HG02623 (cell line): ENCODE data around the gene CFAP92.

ENCODE experiments used
- ATAC-seq: cut with Tn5 transposase; IDR thresholded peaks from one replicate; pipeline ENCODE4 v1.9.1; 2021; ENCODE audit warnings: moderate library complexity; ENCODE audit not compliant: unreplicated experiment

CFAP92 gene

DNA sequence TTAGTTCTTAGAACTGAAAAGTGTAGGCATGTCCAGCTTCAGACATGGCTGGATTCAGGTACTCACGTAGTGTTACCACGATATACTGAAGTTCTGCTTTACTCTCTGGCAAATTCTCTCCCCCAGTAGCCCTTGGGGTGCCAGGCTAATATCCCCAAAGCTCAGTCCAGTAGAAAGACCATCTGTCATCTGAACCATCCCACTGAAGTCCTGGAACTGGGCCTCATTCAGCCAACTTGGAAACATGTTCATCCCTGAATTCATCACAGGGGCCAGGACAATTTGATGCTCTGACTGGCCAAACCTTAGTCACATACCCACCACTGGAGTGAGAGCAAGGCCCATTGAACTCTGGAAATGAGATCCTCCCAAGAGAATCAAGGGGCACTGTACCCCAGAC, 15.4 kb upstream of the CFAP92 start:
- ATAC-seq: no peak

DNA sequence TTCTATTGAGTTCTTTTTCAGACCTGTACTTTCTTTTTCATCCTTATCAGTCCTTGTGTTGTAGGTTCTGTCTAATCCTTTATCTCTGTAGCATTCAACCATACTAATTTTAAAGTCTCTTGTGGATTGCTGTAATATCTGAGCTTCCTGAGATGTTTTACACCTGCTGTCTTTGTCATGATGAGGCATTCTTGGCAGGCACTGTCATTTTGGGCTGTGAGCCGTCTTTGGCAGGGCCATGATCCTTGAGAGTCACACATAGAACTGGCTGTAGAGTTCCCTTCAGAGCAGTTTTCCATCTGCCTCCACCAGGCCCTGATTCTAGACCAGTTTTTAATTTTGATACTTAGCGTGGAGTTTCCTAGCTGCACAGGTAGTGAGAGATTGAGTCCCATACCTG, 13.9 kb upstream of the CFAP92 start:
- no peak for ATAC-seq

DNA sequence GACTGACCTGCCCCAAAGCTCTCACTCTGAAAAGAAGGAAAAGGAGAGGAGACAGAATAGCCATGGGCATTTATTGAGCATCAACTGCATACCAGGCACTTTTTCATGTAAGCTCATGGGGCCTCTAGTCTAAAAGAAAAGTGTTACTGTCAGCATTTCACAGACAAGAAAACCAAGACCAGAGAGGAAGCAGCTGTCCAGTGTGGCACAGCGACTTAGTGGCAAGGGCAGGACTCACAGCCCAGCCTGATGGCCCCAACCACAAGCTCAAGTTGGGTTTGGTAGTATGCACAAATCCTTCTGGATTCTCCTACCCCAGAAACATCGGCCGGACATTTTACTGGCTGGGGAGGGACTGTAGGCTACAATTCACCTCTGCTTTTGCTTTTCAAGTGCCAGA, 13.0 kb upstream of the CFAP92 start:
- ATAC-seq: no peak

DNA sequence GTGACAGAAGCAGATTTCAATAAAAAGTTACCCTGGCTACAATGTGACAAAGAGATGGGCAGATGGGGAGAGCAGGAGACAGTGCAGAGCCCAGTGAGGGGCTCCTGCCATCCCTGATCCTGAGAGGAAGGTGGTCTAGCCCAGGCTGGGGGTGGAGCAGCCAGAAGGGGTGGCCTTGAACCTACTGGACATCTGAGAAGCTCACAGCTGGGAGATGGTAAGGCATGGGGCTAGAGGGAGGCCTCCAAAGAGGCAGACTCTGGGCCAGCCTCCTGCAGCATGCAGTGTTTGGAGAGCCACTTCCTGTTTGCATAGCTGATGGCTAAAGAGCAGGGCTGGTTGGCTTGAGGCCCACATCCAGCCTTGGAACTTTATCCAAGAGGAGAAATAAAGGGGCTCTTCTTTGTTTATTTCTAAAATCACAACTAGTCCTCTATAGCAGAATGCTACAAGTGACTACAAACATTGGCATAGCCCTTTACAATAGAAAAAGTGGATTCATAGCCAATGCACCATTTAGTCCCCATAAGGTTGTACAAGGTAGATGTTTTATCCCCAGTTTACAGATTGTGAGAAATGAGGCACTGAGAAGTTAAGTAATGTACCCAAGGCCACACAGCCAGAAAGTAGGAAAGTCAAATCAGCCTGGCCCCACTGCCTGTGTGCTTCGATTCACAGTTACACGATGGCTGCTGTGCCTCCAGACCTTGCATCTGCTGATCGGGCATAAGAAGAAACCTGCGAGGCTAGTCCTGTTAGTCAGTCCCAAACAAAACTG, 11.8 kb upstream of the CFAP92 start:
- ATAC-seq: no peak

DNA sequence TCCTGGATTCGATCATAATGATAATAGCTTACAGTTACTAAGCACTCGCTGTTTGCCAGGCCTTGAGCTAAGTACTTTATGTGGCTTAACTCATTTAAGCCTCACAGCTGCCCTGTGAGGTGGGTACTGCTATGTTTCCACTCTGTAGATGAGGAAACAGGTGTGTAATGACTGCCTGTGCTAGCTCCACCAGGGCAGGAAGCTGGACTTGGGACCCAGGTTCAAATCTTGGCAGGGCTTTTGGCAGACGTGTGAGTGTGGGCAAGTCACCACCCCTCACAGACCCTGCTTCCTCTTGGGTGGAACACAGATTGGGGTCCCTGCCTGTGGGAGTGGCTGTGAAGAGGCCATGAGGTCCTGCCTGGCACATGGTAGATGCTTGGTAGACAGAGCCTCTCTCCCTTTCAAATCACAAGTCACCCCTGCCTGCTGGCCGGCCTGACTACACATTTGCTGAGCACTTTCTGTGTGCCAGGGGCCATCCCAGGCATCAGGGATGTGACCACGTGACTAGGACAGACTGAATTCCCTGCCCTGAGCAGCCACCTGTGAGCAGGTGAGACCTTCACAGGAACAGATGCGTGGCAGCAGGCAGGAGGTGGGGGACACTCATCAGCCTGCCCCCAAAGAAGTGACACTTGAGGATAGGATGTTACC, 10.9 kb upstream of the CFAP92 start:
- ATAC-seq: no peak

DNA sequence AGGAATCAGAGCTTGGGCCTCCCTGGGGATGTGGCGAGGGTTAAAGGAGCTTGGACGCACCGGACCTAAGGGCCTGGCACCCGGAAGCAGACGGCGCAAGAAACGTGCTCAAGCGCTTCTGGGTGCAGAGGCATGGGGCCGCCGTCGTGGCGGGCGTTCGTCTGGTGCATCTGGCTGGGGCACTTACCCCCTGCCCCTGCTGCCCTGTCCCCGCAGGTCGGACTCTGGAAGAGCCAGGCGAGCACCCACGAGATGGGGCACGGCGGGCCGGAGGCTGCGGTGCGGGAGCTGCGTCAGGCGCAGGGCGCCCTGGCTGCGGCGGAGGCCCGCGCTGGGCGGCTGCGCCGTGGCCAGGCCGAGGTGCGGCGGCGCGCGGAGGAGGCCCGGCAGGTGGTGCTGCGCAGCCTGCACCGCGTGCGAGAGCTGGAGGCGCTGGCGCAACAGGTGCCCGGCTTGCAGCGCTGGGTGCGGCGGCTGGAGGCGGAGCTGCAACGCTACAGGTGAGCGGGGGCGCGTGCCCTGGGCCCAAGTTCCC, 9.8 kb upstream of the CFAP92 start:
- ATAC-seq: no peak

- ATAC-seq: no peak
These were observed 9.0 kb upstream of the CFAP92 start for GRCh38 chr3:129002573-129003569.

- no peak for ATAC-seq
These were observed 8.1 kb upstream of the CFAP92 start for GRCh38 chr3:129001806-129002572.

DNA sequence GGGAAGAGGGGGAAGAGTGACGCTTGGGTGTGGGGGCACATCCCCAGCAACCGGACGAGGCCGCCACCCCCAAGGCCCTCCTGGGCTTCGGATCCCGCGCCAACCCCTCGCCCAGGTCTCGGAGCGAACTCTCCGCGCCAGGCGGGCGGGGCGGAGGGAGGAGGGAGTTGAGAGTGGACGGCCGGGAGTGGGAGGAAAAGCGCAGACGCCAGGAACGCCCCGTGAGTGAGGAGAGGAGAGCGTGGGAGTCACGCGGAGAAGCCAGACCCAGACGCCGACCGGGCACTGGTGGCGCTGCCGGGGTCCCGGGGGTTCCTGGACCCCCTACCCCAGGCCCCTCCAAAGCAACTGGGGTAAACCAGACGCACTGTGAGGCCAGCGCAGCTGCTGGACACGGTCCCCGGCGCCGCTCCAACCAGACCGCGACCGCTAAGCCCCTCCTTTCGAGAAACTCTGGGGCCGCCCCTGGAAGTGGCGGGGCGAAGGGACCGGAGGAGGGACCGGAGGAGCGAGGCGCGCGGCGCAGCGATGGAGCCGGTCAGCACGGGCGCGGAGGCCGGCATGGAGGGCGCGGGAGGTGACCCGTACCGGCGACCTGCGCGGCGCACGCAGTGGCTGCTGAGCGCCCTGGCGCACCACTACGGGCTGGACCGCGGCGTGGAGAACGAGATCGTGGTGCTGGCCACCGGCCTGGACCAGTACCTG, 7.4 kb upstream of the CFAP92 start, which contains the start of gene EFCC1:
EFCC1 (plus strand) TSS at position 204 of the 705 bp plus-strand sequence; CDS start at position 529, 325 bp downstream.
- ATAC-seq: no peak

GRCh38 chr3:129000742-129001100, 6.8 kb upstream of the CFAP92 start:
- no peak for ATAC-seq

- no peak for ATAC-seq
These were observed 5.2 kb upstream of the CFAP92 start for GRCh38 chr3:128999102-128999501.

- ATAC-seq: no peak
These were observed 4.7 kb upstream of the CFAP92 start for GRCh38 chr3:128998561-128998960.

- no peak for ATAC-seq
These were observed 3.7 kb upstream of the CFAP92 start for GRCh38 chr3:128997486-128998133.

DNA sequence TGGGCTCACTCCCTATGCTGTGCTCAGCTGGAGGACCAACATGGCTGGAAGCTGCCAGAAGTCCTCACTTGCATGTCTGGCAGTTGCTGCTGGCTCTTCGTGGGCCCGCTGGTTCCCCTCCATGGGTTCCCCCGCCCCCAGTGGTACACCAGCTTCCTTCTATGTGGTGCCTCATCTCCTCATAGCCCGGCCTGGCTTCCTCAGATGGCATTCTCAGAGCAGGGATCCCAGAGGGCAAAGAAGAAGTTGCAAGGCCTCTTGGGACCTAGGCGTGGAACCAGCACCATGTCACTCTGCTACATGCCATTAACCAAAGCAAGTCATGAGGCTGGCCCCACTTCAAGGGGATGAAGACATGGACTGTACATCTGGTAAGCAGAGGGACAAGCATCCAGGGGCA, 2.9 kb upstream of the CFAP92 start:
- no peak for ATAC-seq

- no peak for ATAC-seq
These were observed 2.3 kb upstream of the CFAP92 start for GRCh38 chr3:128996200-128996599.

GRCh38 chr3:128995737-128996136, 1.9 kb upstream of the CFAP92 start:
- no peak for ATAC-seq

- no peak for ATAC-seq
These were observed 988 bp upstream of the CFAP92 start for GRCh38 chr3:128994581-128995546.

DNA sequence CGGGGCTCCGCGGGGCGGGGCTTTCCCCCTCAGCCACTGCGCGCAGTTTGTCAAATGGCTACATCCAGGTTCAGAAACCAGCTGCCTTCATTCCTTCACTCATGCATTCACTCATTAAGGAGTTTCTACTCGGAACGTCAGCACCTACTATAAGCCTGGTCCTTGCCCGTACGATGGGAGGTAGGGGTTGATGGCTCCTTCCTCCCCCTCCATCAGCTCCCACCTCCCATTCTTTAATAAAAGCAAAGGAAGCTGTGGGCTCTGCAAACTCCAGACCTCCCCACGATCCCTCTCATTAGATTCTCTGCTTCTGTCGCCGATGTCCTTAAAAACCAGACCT, 267 bp upstream of the CFAP92 start:
- ATAC-seq: no peak
